Limb (tissue), 2 donors: ENCODE results near the gene NOL12.
"Not testable (repeated sequence)": the region's sequence is repeated elsewhere in the genome, so short reads cannot be mapped to it uniquely, and the experiment has no call there.

Source experiments
- DNase-seq, 2 donors: peaks; one replicate each; pipeline ENCODE4 v3.0.0-alpha.2; 2016; ENCODE audit errors: extremely low spot score in 2 of 2

NOL12 gene

GRCh38 chr22:37679670-37680069, 6.5 kb upstream of the NOL12 start:
- no peak for DNase-seq

GRCh38 chr22:37680191-37680851, 5.8 kb upstream of the NOL12 start:
- DNase-seq: no peak

GRCh38 chr22:37681001-37681424, 5.1 kb upstream of the NOL12 start:
- DNase-seq: no peak

- DNase-seq: peak; percentile 57 to 73
Measured at GRCh38 chr22:37681556-37682049, 4.5 kb upstream of the NOL12 start.

DNA sequence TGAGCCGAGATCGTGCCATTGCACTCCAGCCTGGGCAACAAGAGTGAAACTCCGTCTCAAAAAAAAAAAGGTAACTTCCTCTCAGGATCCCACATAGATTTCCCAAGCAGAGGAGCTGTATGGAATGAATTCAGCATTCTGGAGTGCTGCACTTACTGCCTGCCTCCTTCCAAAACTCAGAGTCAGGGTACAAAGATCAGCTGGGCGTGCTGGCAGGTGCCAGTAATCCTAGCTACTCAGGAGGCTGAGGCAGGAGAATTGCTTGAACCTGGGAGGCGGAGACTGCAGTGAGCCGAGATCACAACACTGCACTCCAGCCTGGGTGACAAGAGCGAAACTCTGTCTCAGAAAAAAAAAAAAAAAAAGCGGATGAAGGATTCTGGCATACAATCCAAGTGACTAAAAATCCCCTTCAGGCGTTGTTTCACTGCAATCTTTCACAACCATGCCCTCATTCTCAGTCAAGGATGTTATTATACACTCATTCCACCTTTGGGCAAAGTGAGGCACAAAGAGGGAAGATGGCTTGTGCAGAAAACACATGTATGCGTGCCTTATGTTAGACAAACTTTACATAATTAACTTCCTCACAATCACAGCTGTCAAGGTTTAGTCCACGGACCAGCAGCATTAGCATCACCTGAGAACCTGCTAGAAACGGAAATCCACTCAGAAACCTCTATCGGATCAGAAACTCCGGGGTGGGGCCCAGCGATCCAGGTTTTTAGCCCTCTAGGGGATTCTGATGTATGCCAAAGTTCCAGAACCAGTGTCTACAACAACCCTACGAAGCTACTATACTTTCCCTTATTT, 1.1 kb upstream of the NOL12 start:
- DNase-seq: no peak

GRCh38 chr22:37690407-37690806, 4.3 kb downstream of the NOL12 start:
- no peak for DNase-seq

DNA sequence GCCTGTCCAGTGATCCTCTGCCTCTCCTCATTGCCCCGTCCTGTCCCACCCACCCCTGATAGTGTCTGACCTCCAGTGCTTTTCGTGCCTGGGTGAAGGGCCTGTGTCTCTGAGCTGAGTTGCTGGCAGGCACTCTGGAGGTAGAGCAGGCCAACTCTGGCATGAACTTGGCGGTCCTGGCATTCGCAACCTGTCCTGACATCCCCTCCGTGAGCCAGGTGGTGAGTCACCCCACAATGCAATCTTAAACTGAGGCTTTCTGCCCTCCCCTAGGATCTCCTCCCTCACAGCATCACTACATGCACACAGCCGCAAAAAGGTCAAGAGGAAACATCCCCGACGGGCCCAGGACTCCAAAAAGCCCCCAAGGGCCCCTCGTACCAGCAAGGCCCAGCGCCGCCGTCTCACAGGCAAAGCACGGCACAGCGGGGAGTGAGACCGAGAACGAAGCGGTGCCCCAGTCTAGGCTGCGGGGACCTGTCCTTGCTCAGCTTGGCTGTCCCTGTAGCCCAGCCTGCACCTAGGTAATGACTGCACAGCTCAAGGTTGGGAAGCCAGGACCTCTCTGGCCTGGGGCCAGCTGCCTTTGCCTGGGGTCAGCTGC, 4.9 kb downstream of the NOL12 start:
- DNase-seq: no peak

- DNase-seq: no peak
Measured at GRCh38 chr22:37692627-37693285, 6.6 kb downstream of the NOL12 start.

- DNase-seq: not testable (repeated sequence)
Measured at GRCh38 chr22:37694131-37694530, 8.0 kb downstream of the NOL12 start.

DNA sequence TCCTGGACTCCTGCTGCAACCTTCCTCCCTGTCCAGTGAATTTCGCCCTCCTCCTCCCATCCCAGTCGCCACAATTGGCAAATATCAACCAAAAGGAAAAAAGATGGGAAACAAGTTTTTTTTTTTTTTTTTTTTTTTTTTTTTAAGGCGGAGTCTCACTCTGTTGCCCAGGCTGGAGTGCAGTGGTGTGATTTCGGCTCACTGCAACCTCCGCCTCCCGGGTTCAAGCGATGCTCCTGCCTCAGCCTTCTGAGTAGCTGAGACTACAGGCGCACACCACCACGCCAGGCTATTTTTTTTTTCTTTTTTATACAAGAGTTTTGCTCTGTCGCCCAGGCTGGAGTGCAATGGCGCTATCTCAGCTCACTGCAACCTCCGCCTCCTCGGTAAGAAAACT, 10.1 kb downstream of the NOL12 start:
- DNase-seq: not testable (repeated sequence)

GRCh38 chr22:37696657-37697537, 10.8 kb downstream of the NOL12 start, which contains the start of gene TRIOBP:
Gene TRIOBP, plus strand, starts transcription at chr22:37697048. Its CDS starts 4,318 bp downstream, at chr22:37701366.
- peak; percentile 88 to 95 for DNase-seq

DNA sequence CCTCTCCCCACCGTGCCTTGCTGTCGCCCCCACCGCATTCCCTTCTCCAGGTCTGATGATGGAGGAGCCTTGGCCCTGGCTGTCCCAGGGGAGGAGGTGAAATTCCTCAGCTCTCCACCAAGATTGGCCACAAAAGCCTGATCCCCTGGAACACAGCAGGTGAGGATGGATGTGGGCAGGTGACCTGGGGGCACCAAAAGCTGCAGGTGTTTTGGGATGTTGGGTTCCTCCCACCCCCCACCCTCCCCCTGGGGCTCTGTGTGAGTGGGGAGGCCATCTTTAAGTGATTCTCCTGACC, 11.3 kb downstream of the NOL12 start:
- DNase-seq: no peak

GRCh38 chr22:37701141-37701786, 15.1 kb downstream of the NOL12 start:
- no peak for DNase-seq

DNA sequence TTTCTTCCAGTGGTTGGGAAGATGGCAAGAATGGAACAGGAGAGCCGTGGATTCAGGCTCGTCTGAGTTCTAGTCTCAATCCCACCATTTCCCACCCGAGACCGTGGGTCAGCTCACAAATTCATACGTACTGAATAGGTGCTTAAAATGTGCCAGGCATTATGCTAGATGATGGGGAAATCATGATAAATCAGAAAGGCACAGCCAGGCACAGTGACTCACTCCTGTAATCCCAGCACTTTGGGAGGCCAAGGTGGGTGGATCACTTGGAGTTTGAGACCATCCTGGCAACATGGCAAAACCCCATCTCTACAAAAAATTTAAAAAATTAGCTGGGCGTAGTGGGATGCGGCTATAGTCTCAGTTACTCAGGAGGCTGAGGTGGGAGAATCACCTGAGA, 17.8 kb downstream of the NOL12 start:
- DNase-seq: no peak

DNA sequence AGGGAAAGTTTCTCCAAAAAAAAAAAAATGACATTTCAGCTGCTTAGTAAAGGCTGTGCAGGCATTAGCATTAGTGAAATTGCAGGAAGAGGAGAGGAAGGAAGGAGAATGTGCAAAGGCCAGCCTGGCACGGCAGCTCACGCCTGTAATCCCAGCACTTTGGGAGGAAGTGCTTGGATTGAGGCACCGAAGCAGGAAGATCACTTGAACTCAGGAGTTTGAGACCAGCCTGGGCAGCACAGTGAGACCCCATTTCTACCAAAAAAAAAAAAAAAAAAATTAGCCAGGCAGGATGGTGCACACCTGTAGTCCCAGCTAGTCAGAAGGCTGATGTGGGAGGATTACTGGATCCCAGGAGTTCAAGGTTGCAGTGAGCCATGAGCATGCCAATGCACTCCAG, 18.5 kb downstream of the NOL12 start:
- no peak for DNase-seq

DNA sequence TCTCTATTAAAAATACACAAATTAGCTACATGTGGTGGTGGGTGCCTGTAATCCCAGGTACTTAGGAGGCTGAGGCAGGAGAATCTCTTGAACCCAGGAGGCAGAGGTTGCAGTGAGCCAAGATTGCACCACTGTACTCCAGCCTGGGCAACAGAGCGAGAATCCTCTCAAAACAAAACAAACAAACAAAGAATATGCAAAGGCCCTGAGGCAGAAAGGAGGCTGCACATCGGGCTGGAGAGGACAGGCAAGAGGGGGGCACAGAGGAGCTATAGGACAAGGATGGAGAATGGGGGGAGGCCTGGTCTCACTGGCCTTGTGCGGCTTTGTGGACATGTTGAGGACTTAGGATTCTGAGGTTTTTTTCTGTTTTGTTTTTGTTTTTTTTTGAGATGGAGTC, 19.1 kb downstream of the NOL12 start:
- no peak for DNase-seq

- no peak for DNase-seq
Measured at GRCh38 chr22:37708580-37709444, 22.7 kb downstream of the NOL12 start.

GRCh38 chr22:37709445-37709765, 23.3 kb downstream of the NOL12 start:
- no peak for DNase-seq

DNA sequence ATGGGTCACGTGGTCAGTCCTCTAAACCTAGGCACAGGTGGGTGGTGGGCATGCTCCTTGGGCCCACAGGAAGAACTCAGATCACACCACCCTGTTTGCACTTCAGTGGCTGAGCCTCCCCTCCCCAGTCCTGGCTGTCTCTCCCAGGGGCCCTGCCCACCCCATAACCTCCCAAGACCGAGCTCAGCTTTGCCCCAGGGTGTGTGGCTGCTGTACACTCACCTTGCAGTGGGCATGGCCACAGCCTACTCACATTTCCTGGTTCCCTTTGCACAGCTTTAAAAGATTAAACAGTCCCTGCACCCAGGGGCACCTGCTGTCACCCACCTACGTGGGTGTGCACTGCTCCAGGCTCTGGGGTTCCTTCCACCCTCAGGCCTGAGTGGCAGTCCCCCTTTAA, 24.5 kb downstream of the NOL12 start:
- DNase-seq: no peak

DNA sequence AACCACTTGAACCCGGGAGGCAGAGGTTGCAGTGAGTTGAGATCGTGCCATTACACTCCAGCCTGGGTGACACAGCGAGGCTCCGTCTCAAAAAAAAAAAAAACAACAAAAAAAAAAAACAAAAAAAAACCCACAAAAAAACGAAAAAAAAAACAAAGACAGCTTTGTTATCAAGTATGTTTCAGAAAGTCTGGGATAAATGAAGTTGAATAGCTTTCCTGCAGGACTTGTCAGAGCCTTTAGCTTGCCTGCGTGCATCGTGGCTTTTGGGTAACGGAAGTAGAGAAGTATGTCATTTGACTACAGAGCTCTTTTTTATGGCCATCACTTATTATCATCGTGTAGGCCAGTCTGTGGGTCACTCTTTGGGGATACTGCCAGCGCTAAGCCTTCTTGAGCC, 25.3 kb downstream of the NOL12 start:
- no peak for DNase-seq
